SK-N-SH (cell line): ENCODE results near the gene LIMS2. TPM values are rescaled to one million over a fixed set of nuclear protein-coding genes. Genes with fewer than 3 reads are reported as not detected.

ENCODE experiments used
- CTCF ChIA-PET: fragments of 300-600, 350-600 bp; formaldehyde crosslinking; extraction: SDS; loops from one replicate; lab custom pipeline; 2021; lab: Yijun Ruan, JAX
- POLR2A ChIA-PET: fragments of 350-600 bp; sonication (Branson Sonifier 250); formaldehyde crosslinking; extraction: SDS; loops from one replicate; lab custom pipeline; 2020; ENCODE audit warnings: antibody characterized with exemption, inconsistent platforms; lab: Yijun Ruan, JAX
- DNase-seq: peaks from one replicate; pipeline ENCODE4 v3.0.0; 2012
- H2AFZ ChIP-seq: fragments of 200-600 bp; sonication (generic); 2 replicates; pipeline ENCODE4 v1.8.1; 2016; ENCODE audit warnings: antibody characterized with exemption, mild to moderate bottlenecking, low read depth
- H3F3A ChIP-seq: fragments of 200-600 bp; sonication (generic); replicated peaks from 2 replicates; pipeline ENCODE3; 2016; ENCODE audit warnings: antibody characterized with exemption, mild to moderate bottlenecking; ENCODE audit not compliant: insufficient read depth
- H3K27ac ChIP-seq, 2 experiments: fragments of 200-500 bp in 1 of 2; fragments of 200-600 bp in 1 of 2; sonication (Bioruptor generic) in 1 of 2; sonication (generic), shearing (Covaris generic) in 1 of 2; 2 replicates each; pipeline versions ENCODE4 v1.5.1 to v1.6.1; 2014 to 2016; ENCODE audit warnings: low read depth in 2 of 2, inconsistent platforms in 1 of 2, low read length in 1 of 2, mild to moderate bottlenecking in 1 of 2, mixed read lengths in 1 of 2
- H3K27me3 ChIP-seq: fragments of 200-600 bp; sonication (generic), shearing (Covaris generic); 2 replicates; pipeline ENCODE4 v1.6.1; 2016; ENCODE audit warnings: mixed run types; ENCODE audit not compliant: insufficient read depth
- H3K36me3 ChIP-seq, 2 experiments: fragments of 200-500 bp in 1 of 2; fragments of 200-600 bp in 1 of 2; sonication (Bioruptor generic) in 1 of 2; sonication (generic) in 1 of 2; replicated peaks in 1 of 2; 2 replicates each; pipeline versions ENCODE3 to v1.5.1; 2014 to 2016; ENCODE audit warnings: low read length in 1 of 2, mild to moderate bottlenecking in 1 of 2; ENCODE audit not compliant: insufficient read depth in 2 of 2, control insufficient read depth in 1 of 2
- H3K4me1 ChIP-seq, 2 experiments: fragments of 200-500 bp in 1 of 2; fragments of 200-600 bp in 1 of 2; sonication (Bioruptor generic) in 1 of 2; sonication (generic), shearing (Covaris generic) in 1 of 2; 2 replicates each; pipeline versions ENCODE4 v1.5.1 to v1.6.1; 2014 to 2016; ENCODE audit warnings: low read depth in 1 of 2, low read length in 1 of 2, mixed run types in 1 of 2; ENCODE audit not compliant: insufficient read depth in 2 of 2, control insufficient read depth in 1 of 2
- H3K4me2 ChIP-seq: fragments of 200-600 bp; sonication (generic), shearing (Covaris generic); 2 replicates; pipeline ENCODE4 v1.6.1; 2017; ENCODE audit warnings: mixed run types
- H3K4me3 ChIP-seq, 2 experiments: fragments of 200-500 bp in 1 of 2; fragments of 200-600 bp in 1 of 2; sonication (Bioruptor generic) in 1 of 2; sonication (generic), shearing (Covaris generic) in 1 of 2; 2 replicates each; pipeline versions ENCODE4 v1.5.1 to v1.8.1; 2014 to 2016; ENCODE audit warnings: low read depth in 2 of 2, inconsistent platforms in 1 of 2, low read length in 1 of 2, mild to moderate bottlenecking in 1 of 2, mixed read lengths in 1 of 2, moderate library complexity in 1 of 2
- H3K79me2 ChIP-seq: fragments of 200-600 bp; sonication (generic); 2 replicates; pipeline ENCODE4 v1.8.1; 2017; ENCODE audit warnings: mild to moderate bottlenecking; ENCODE audit not compliant: insufficient read depth
- H3K9ac ChIP-seq: fragments of 200-600 bp; sonication (generic); 2 replicates; pipeline ENCODE4 v1.6.1; 2017; ENCODE audit warnings: mixed run types
- H3K9me2 ChIP-seq: fragments of 200-600 bp; sonication (generic); 2 replicates; pipeline ENCODE4 v1.6.1; 2017; ENCODE audit warnings: mixed run types
- H3K9me3 ChIP-seq: fragments of 200-600 bp; sonication (generic); 2 replicates; pipeline ENCODE4 v1.6.1; 2017; ENCODE audit warnings: mixed run types, mild to moderate bottlenecking, moderate library complexity
- H4K20me1 ChIP-seq: fragments of 200-600 bp; sonication (generic); 2 replicates; pipeline ENCODE4 v1.6.1; 2017; ENCODE audit warnings: mild to moderate bottlenecking, mixed run types; ENCODE audit not compliant: insufficient read depth
- ELF1 ChIP-seq: IDR thresholded peaks from 2 replicates; pipeline ENCODE4 v1.4.0; 2012
- EP300 ChIP-seq, 2 experiments: IDR thresholded peaks; 2 replicates each; pipeline versions ENCODE4 v1.4.0 to v1.6.1; 2012; ENCODE audit warnings: borderline replicate concordance in 1 of 2, low read depth in 1 of 2, low read length in 1 of 2
- EZH2phosphoT487 ChIP-seq: fragments of 200-600 bp; sonication (generic); IDR thresholded peaks from 2 replicates; pipeline ENCODE4 v1.6.1; 2017; ENCODE audit warnings: low read depth, mixed run types, mild to moderate bottlenecking, antibody characterized with exemption, moderate library complexity, borderline replicate concordance
- FOXJ3 ChIP-seq: sonication (generic); formaldehyde crosslinking; IDR thresholded peaks from 2 replicates; pipeline ENCODE4 v1.5.1; 2020; ENCODE audit warnings: mild to moderate bottlenecking, missing genetic modification reagents
- IRF3 ChIP-seq: fragments of 150-350 bp; IDR thresholded peaks from 2 replicates; pipeline ENCODE4 v1.6.1; 2016; ENCODE audit warnings: mild to moderate bottlenecking, low read depth, low read length
- JUND ChIP-seq: IDR thresholded peaks from 2 replicates; pipeline ENCODE4 v1.4.0; 2012
- PBX3 ChIP-seq: IDR thresholded peaks from 2 replicates; pipeline ENCODE4; 2012
- RAD21 ChIP-seq: IDR thresholded peaks from 2 replicates; pipeline ENCODE4 v1.6.1; 2012; ENCODE audit warnings: mild to moderate bottlenecking, low read length
- REST ChIP-seq: IDR thresholded peaks from 2 replicates; pipeline ENCODE4 v1.6.1; 2012; ENCODE audit warnings: mild to moderate bottlenecking, low read depth, low read length, moderate library complexity
- RFX5 ChIP-seq: IDR thresholded peaks from 2 replicates; pipeline ENCODE4 v1.6.1; 2012; ENCODE audit warnings: mild to moderate bottlenecking, improper control_type of control experiment, low read length
- RXRA ChIP-seq: IDR thresholded peaks from 2 replicates; pipeline ENCODE4 v1.4.0; 2012; ENCODE audit warnings: low read depth, mild to moderate bottlenecking, borderline replicate concordance
- SIN3A ChIP-seq: IDR thresholded peaks from 2 replicates; pipeline ENCODE4 v1.6.1; 2012; ENCODE audit warnings: low read depth, mild to moderate bottlenecking, low read length, moderate library complexity, borderline replicate concordance
- TAF1 ChIP-seq: IDR thresholded peaks from 2 replicates; pipeline ENCODE4 v1.6.1; 2012; ENCODE audit warnings: low read depth, mild to moderate bottlenecking, low read length, moderate library complexity, borderline replicate concordance
- TCF12 ChIP-seq: IDR thresholded peaks from 2 replicates; pipeline ENCODE4 v1.4.0; 2012
- WGBS: methylation state at CpG from one replicate; pipeline ENCODE4 v1.1.6; 2017; ENCODE audit warnings: low lambda C conversion rate; 5-methylcytosine and 5-hydroxymethylcytosine counted together
- polyA plus RNA-seq, 3 experiments: library from polyadenylated mRNA; depleted of rRNA; stranded (reverse); fragments of >200 nt; gene quantifications; 2 replicates each; pipeline ENCODE4 v1.2.3, GENCODE V29; 2012
- TF ChIP-seq, protein P1 (sequence below): IDR thresholded peaks from 2 replicates; pipeline ENCODE4 v1.4.0; 2012; ENCODE audit warnings: low read depth
- TF ChIP-seq, protein P2 (sequence below): IDR thresholded peaks from 2 replicates; pipeline ENCODE4 v1.4.0; 2012; ENCODE audit warnings: low read depth, borderline replicate concordance

LIMS2 gene
- polyA plus RNA-seq, 1 of the 3 experiments (the other 2 are of a cell fraction), result 2.7 TPM

DNA sequence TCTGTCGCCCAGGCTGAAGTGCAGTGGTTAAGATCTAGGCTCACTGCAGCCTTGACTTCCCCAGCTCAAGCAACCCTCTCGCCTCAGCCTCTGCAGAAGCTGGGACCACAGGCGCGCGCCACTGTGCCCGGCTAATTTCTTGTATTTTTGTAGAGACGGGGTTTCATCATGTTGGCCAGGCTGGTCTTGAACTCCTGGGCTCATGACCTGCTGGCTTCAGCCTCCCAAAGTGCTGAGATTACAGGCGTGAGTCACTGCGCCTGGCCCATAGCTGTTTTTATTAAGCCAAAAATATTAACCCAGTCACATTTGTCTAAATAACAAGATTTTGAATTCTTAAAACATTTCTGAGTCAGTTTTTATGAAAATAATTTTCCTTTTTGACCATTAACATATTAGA, 19.7 kb upstream of the LIMS2 start:
- Histone ChIP-seq H3K9ac (no peak overlapping the region), H4K20me1 (no peaks in the 10 kb centered on the region), H3K4me2 (no peak overlapping the region), H3K27me3 (no peaks in the 10 kb centered on the region), H3K9me3 (no peaks in the 10 kb centered on the region), H3K9me2 (no peaks in the 10 kb centered on the region), H3K27ac (no peak overlapping the region), H3K79me2 (no peaks in the 10 kb centered on the region), H3K36me3 (no peaks in the 10 kb centered on the region), H3F3A (no peaks in the 10 kb centered on the region), H3K4me1 (peaks cover 0 to 6% of the 10 kb centered on the region in 2 experiments; a peak in 1 of 4 replicates), H2AFZ (peak overlapping the region; percentile 76; the same call in 1 of the 2 replicates), H3K4me3 (no peak overlapping the region)
- ChIA-PET CTCF (interaction anchor here (0.7 to 2.5 kb wide), 11 partner anchors 10 to 547 kb away, joined by 3 to 15 read pairs (median 3); partner anchors contain the start of gene LIMS2), POLR2A (no interaction called here)
- WGBS, result 94% methylated on average over 9 of the region's 9 CpGs
- no peak for DNase-seq
- TF ChIP-seq, protein P1, sequence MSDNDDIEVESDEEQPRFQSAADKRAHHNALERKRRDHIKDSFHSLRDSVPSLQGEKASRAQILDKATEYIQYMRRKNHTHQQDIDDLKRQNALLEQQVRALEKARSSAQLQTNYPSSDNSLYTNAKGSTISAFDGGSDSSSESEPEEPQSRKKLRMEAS, result no peak
- TF ChIP-seq JUND (no peak), TCF12 (no peak)
- TF ChIP-seq, protein P2, sequence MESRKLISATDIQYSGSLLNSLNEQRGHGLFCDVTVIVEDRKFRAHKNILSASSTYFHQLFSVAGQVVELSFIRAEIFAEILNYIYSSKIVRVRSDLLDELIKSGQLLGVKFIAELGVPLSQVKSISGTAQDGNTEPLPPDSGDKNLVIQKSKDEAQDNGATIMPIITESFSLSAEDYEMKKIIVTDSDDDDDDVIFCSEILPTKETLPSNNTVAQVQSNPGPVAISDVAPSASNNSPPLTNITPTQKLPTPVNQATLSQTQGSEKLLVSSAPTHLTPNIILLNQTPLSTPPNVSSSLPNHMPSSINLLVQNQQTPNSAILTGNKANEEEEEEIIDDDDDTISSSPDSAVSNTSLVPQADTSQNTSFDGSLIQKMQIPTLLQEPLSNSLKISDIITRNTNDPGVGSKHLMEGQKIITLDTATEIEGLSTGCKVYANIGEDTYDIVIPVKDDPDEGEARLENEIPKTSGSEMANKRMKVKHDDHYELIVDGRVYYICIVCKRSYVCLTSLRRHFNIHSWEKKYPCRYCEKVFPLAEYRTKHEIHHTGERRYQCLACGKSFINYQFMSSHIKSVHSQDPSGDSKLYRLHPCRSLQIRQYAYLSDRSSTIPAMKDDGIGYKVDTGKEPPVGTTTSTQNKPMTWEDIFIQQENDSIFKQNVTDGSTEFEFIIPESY, result no peak

GRCh38 chr2:127690696-127691095, 15.4 kb upstream of the LIMS2 start:
- no peaks in the 10 kb centered on the region for H3K9me2 ChIP-seq
- no peak overlapping the region for H3K9ac ChIP-seq
- ChIA-PET POLR2A (no interaction called here), CTCF (interaction anchor here (1.2 kb wide), 1 partner anchor 100 kb away, joined by 3 read pairs; no protein-coding TSS in a partner anchor)
- 0 out of 2 replicates have a peak, but pooled peaks cover 9% of the 10 kb centered on the region for H3K9me3 ChIP-seq
- H3K36me3 ChIP-seq, result no peaks in the 10 kb centered on the region
- no peak overlapping the region for H3K4me2 ChIP-seq
- H3K27me3 ChIP-seq, result no peaks in the 10 kb centered on the region
- WGBS, result 18% methylated on average over 2 of the region's 2 CpGs
- no peak for DNase-seq
- H3K79me2 ChIP-seq, result no peaks in the 10 kb centered on the region
- no peak overlapping the region for H3K27ac ChIP-seq
- no peak overlapping the region for H2AFZ ChIP-seq
- H3F3A ChIP-seq, result no peaks in the 10 kb centered on the region
- no peak overlapping the region for H3K4me3 ChIP-seq
- peaks cover 0 to 2% of the 10 kb centered on the region in 2 experiments; a peak in 1 of 4 replicates for H3K4me1 ChIP-seq
- H4K20me1 ChIP-seq, result no peaks in the 10 kb centered on the region
- TF ChIP-seq RFX5 (no peak), EZH2phosphoT487 (no peak), PBX3 (no peak), RXRA (no peak), TAF1 (no peak), IRF3 (no peak), RAD21 (no peak), FOXJ3 (no peak), EP300 (IDR thresholded peaks at IDR 0.05; ENCODE audit: borderline replicate concordance in 1 of 2, low read depth in 1 of 2, low read length in 1 of 2) (no peak), SIN3A (no peak), REST (no peak), ELF1 (no peak)
- TF ChIP-seq, protein P2, result no peak
- TF ChIP-seq, protein P1, result no peak
